GM12864 (cell line): ENCODE results near the gene CREBL2.
A peak's percentile ranks its signal among the peaks of the same experiment; 100 is the strongest.
"Not testable (repeated sequence)": the region's sequence is repeated elsewhere in the genome, so short reads cannot be mapped to it uniquely, and the experiment has no call there.

ENCODE experiments used
- DNase-seq: peaks from one replicate; pipeline ENCODE4 v3.0.0-alpha.2; 2011; ENCODE audit warnings: low read depth
- H3K4me3 ChIP-seq: 2 replicates; pipeline ENCODE4 v1.5.1; 2011; ENCODE audit warnings: mild to moderate bottlenecking, low read depth, low read length, control low read depth
- CTCF ChIP-seq: IDR thresholded peaks from 2 replicates; pipeline ENCODE4 v1.5.1; 2011; ENCODE audit warnings: low read depth, mild to moderate bottlenecking, moderate library complexity, low read length, control low read depth, inconsistent platforms; ENCODE audit errors: missing control alignments

The CREBL2 gene

DNA sequence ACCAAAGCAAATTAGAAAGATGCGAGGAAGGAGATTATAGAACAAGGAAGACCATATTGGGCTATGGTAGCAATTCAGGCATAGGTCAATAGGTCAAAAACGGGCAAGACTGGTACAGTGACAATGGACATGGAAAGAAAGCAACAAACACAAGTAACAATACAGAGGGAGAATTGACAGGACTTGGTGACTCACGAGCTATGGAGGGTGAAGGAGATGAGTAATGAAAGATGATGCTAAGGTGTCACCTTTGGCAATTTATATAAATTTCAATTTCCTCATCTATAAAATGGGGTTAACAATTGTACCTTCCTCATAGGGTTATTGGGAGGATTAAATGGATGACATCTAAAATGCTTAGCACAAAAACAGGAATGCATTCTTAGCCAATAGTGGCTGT lies 33.9 kb upstream of the CREBL2 start:
- no peak for DNase-seq
- H3K4me3 ChIP-seq, result no peak overlapping the region
- no peak for TF ChIP-seq CTCF

DNA sequence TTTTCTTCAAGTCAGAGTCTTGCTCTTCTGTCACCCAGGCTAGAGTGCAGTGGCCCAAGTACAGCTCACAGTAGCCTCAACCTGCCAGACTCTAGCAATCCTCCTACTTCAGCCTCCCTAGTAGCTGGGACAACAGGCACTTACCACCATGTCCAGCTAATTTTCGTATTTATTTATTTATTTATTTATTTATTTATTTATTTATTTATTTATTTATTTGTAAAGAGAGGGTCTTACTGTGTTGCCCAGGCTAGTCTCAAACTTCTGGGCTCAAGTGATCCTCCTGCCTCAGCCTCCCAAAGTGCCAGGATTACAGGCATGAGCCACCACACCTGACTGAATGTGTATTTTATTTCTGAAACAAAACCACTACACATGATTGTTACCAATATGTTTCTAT lies 31.0 kb upstream of the CREBL2 start:
- not testable (repeated sequence) for DNase-seq, H3K4me3 ChIP-seq

DNA sequence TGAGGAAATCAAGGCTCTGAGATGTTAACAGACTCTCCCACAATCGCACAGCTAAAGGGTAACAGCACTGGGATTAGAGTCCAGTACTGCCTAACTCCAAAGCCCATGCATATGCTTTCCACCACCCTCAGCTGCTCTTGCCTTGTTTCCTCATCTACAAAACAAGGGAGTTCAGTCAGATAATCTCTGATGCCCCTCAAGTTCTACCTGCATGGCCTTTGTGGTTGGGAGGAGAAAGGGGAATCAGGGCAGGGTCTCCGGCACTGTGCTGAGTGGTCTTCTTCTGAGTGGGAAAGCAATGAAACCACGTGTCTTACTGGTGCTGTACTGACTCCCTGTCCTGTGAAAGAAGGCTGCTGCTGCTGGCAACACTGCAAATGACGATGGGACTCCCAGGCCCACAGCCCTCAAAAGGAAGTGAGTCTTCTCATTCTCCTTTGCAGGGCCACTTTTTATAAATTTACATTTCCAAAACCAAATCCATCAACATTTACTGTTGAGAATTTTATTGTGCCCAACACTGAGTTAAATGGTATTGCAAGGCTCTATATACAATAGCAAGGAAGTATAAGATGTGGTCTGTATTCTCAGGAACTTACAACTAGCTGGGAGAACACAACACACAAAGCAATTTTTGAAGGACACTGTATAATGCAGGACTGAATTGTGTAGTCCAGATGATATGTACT lies 29.3 kb upstream of the CREBL2 start:
- TF ChIP-seq CTCF, result no peak
- DNase-seq, result no peak

DNA sequence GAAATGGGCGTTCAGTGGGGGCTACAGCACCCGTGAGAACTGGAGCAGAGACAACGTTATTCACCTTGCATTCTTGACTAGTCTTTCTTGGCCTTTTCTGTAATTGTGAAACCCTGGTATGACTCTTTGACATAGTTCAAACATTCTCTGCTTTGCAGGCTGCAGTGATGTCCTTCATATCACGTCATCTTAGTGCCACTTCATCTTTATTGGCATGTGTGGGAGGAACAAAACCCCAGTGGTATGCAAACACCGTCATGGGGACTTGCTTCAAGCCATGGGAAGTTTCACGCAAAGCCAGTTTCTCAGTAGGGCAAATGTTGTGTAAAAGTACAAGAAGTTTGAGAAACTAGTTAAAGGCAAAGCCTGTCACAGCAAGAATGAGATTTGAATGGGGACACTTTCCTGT lies 28.8 kb upstream of the CREBL2 start:
- peak; percentile 96 for DNase-seq
- H3K4me3 ChIP-seq, result no peak overlapping the region
- TF ChIP-seq CTCF, result no peak

More for the DNA sequence above, 29.3 kb upstream of the CREBL2 start:
- no peak overlapping the region for H3K4me3 ChIP-seq

- H3K4me3 ChIP-seq, result no peak overlapping the region
- DNase-seq, result no peak
- TF ChIP-seq CTCF, result no peak
Observed at GRCh38 chr12:12583510-12584178, 28.0 kb upstream of the CREBL2 start.

- H3K4me3 ChIP-seq, result no peak overlapping the region
- TF ChIP-seq CTCF, result no peak
- no peak for DNase-seq
Observed at GRCh38 chr12:12585115-12585863, 26.4 kb upstream of the CREBL2 start.

- H3K4me3 ChIP-seq, result no peak overlapping the region
- no peak for TF ChIP-seq CTCF
- no peak for DNase-seq
Observed at GRCh38 chr12:12586879-12587675, 24.6 kb upstream of the CREBL2 start.
